Uterus (tissue), 2 donors: ENCODE data around the gene NR3C2.

Experiments
- POLR2A ChIP-seq, 2 donors: fragments of 450-650 bp; IDR thresholded peaks; one replicate each; pipeline ENCODE4 v1.6.1; 2016; ENCODE audit warnings: antibody characterized with exemption in 2 of 2, mild to moderate bottlenecking in 1 of 2, moderate library complexity in 1 of 2
- TF ChIP-seq, protein P1 (sequence below), 4 experiments: fragments of 200-600 bp in 2 of 4; fragments of 450-650 bp in 2 of 4; sonication (generic) in 2 of 4; IDR thresholded peaks; one replicate each; pipeline ENCODE4 v1.5.1; 2016 to 2019; ENCODE audit warnings: antibody characterized with exemption in 4 of 4, mild to moderate bottlenecking in 2 of 4, moderate library complexity in 1 of 4

DNA sequence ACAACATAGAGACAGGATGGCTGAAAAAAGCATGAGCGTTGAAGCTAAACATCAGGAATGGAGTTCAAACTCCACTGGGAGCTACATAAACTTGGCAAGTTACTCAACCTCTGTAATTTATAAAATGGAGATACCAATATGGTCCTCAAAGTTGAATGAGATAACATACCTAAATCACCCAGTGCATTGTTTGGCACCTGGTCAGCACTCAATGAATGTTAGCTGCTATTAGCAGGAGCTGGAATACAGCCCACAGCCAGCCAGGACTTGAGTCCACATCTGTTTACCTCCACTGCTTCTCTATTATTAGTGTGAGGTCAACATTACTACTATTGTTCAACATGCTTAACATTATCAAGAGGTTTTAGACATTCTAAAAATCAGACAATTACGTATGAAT lies 97.9 kb downstream of the NR3C2 start:
- TF ChIP-seq, protein P1, sequence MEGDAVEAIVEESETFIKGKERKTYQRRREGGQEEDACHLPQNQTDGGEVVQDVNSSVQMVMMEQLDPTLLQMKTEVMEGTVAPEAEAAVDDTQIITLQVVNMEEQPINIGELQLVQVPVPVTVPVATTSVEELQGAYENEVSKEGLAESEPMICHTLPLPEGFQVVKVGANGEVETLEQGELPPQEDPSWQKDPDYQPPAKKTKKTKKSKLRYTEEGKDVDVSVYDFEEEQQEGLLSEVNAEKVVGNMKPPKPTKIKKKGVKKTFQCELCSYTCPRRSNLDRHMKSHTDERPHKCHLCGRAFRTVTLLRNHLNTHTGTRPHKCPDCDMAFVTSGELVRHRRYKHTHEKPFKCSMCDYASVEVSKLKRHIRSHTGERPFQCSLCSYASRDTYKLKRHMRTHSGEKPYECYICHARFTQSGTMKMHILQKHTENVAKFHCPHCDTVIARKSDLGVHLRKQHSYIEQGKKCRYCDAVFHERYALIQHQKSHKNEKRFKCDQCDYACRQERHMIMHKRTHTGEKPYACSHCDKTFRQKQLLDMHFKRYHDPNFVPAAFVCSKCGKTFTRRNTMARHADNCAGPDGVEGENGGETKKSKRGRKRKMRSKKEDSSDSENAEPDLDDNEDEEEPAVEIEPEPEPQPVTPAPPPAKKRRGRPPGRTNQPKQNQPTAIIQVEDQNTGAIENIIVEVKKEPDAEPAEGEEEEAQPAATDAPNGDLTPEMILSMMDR (IDR thresholded peaks at IDR 0.05): no peak
- no peak for TF ChIP-seq POLR2A (IDR thresholded peaks at IDR 0.05)
